Endothelial cell (in vitro differentiated cells): ENCODE data around the gene DNPH1. TPM values are rescaled to one million over a fixed set of nuclear protein-coding genes. Genes with fewer than 3 reads are reported as not detected.
A peak's percentile ranks its signal among the peaks of the same experiment; 100 is the strongest.

Experiments used
- DNase-seq: peaks from one replicate; pipeline ENCODE4 v3.0.0; 2021; ENCODE audit warnings: low spot score
- H3K27ac Mint-ChIP-seq: one replicate; pipeline ENCODE4 v1.8.0; 2021; ENCODE audit warnings: mixed read lengths, inconsistent platforms; ENCODE audit not compliant: unreplicated experiment
- H3K27me3 Mint-ChIP-seq: one replicate; pipeline ENCODE4 v1.8.0; 2021; ENCODE audit warnings: mild to moderate bottlenecking, moderate library complexity, mixed read lengths, inconsistent platforms; ENCODE audit not compliant: unreplicated experiment
- H3K36me3 Mint-ChIP-seq: one replicate; pipeline ENCODE4 v1.8.0; 2021; ENCODE audit warnings: mild to moderate bottlenecking, low read depth, mixed read lengths, inconsistent platforms; ENCODE audit not compliant: unreplicated experiment
- H3K4me1 Mint-ChIP-seq: one replicate; pipeline ENCODE4 v1.8.0; 2021; ENCODE audit warnings: mild to moderate bottlenecking, mixed read lengths, inconsistent platforms; ENCODE audit not compliant: unreplicated experiment
- H3K4me3 Mint-ChIP-seq: one replicate; pipeline ENCODE4 v1.8.0; 2021; ENCODE audit warnings: mild to moderate bottlenecking, mixed read lengths, inconsistent platforms; ENCODE audit not compliant: unreplicated experiment
- H3K9me3 Mint-ChIP-seq: one replicate; pipeline ENCODE4 v1.8.0; 2021; ENCODE audit warnings: mixed read lengths, inconsistent platforms; ENCODE audit not compliant: unreplicated experiment
- total RNA-seq: library from RNA; stranded (reverse); fragmentation: NEBNext Ultra II Directional; extraction: Animal tissue kit (Norgen Biotek cat#: 25700); gene quantifications from one replicate; pipeline ENCODE4 v1.2.1, GENCODE V29; 2021; ENCODE audit not compliant: unreplicated experiment
- TF ChIP-seq, protein P1 (sequence below): fragments of 200-600 bp; sonication (generic); IDR thresholded peaks from one replicate; pipeline ENCODE4 v1.5.0; 2021; ENCODE audit warnings: antibody characterized with exemption; ENCODE audit not compliant: unreplicated experiment

Gene DNPH1
- total RNA-seq, 1 donor from 2014 or later: 4.5 TPM

DNA sequence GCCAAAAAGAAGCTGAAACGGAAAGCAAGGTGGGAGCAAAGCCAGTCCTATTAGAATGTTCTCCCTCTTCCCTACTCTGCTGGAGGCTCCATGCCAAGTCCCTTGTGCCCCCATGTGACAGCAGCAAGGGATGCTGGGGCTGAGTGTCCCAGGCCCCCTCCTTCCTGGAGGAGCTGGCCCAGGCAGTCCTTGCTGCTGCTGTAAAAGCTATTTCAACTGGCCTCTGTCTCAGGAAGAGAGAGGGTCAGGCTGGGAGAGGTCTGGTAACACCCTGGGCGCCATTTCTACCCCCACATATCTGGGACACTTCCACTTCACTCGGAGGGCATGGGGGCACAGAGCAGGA is 39.0 kb upstream of the DNPH1 start:
- Mint-ChIP-seq H3K36me3 (no peaks in the 10 kb centered on the region), H3K27me3 (peaks cover 17% of the 10 kb centered on the region)

DNA sequence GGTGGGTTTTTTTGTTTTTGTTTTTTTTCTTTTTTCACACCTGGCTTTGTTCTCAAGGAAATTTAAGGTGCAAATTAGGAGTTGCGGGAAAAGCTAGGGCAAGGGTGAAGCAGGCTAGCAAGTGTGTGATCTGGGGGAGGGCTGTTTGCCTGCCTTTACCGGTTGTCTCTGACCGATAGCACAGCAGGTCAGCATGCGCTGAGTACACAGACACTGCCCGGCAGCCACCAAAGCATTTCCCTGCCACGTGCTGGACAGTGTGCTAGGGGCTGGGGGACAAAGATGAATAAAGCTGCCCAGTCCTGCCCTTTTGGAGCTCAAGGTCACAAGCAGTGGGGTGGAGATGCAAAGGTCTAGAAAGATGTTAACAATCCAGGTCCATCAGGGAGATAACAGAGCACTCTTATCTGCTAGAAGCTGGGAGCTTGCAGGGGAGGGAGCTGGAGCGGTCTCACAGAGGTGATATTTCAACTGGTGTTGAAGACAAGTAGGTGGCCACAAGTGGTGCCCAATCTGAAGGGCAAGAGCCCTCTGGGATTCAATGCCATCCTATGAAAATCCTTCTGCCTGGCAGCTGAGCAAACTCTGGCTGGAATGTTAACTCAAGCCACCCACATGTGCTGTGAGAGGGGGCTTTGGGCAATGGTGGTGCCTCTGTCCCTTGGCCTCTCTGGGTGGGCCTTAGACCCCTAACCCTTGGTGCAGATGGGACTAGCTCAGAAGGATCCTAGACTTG is 38.5 kb upstream of the DNPH1 start:
- peaks cover 13% of the 10 kb centered on the region for H3K4me1 Mint-ChIP-seq
- no peaks in the 10 kb centered on the region for H3K36me3 Mint-ChIP-seq
- TF ChIP-seq, protein P1, sequence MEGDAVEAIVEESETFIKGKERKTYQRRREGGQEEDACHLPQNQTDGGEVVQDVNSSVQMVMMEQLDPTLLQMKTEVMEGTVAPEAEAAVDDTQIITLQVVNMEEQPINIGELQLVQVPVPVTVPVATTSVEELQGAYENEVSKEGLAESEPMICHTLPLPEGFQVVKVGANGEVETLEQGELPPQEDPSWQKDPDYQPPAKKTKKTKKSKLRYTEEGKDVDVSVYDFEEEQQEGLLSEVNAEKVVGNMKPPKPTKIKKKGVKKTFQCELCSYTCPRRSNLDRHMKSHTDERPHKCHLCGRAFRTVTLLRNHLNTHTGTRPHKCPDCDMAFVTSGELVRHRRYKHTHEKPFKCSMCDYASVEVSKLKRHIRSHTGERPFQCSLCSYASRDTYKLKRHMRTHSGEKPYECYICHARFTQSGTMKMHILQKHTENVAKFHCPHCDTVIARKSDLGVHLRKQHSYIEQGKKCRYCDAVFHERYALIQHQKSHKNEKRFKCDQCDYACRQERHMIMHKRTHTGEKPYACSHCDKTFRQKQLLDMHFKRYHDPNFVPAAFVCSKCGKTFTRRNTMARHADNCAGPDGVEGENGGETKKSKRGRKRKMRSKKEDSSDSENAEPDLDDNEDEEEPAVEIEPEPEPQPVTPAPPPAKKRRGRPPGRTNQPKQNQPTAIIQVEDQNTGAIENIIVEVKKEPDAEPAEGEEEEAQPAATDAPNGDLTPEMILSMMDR: no peak
- no peak overlapping the region for H3K27ac Mint-ChIP-seq
- peaks cover 14% of the 10 kb centered on the region for H3K27me3 Mint-ChIP-seq
- no peaks in the 10 kb centered on the region for H3K9me3 Mint-ChIP-seq
- peak overlapping the region; percentile 66 for H3K4me3 Mint-ChIP-seq
- DNase-seq: no peak

More for the DNA sequence above, 39.0 kb upstream of the DNPH1 start:
- H3K27ac Mint-ChIP-seq: no peak overlapping the region
- TF ChIP-seq, protein P1: no peak
- peaks cover 13% of the 10 kb centered on the region for H3K4me1 Mint-ChIP-seq
- no peak for DNase-seq
- H3K9me3 Mint-ChIP-seq: no peaks in the 10 kb centered on the region
- H3K4me3 Mint-ChIP-seq: no peak overlapping the region

DNA sequence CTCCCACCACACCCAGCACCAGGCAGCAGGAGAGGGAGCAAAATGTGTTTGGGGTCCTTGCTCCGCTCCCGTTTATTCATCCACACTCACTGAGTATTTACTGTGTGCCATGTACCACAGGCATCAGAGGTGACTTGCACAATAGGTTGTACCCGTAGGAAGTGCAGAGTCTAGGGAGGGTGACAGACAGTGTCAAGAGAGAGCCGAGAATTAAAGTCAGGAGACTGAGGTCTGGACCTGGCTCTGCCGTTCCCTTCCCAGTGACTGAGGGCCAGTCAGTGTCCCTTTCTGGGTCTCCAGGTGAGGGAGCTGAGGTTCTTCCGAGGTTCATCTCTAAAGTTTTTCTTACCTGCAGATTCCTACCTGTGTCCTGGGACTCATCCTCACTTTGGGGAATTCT is 36.3 kb upstream of the DNPH1 start:
- H3K4me3 Mint-ChIP-seq: no peak overlapping the region
- H3K9me3 Mint-ChIP-seq: no peaks in the 10 kb centered on the region
- H3K27me3 Mint-ChIP-seq: peaks cover 14% of the 10 kb centered on the region
- DNase-seq: no peak
- H3K36me3 Mint-ChIP-seq: no peaks in the 10 kb centered on the region
- peaks cover 21% of the 10 kb centered on the region for H3K4me1 Mint-ChIP-seq
- no peak overlapping the region for H3K27ac Mint-ChIP-seq
- TF ChIP-seq, protein P1: no peak

DNA sequence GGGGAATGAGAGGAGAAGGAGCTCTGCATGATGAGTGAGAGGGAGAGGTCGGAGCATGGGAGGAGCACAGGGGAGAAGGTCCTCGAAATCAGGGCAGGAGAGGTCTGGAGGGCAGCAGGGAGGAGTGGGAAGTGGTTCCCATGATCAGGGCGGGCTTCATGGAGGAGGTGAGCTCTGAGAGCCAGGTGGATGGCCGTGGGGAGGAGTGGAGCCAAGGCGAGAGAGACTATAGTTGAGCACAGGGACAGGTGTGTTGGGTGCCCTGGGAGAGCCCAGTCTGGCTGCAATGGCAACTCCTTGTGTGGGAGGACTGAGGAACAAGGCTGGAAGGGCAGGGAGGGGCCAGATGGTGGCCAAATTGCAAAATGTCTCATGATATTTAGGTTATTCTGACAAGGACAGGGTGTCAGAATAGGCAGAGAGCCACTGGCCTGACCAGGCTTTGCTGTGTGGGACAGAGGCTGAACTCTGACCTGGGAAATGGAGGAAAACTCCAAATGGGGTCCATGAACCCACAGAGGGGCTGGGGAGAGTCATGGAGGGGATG is 35.4 kb upstream of the DNPH1 start:
- Mint-ChIP-seq H3K9me3 (no peaks in the 10 kb centered on the region), H3K4me3 (no peak overlapping the region), H3K36me3 (no peaks in the 10 kb centered on the region), H3K4me1 (peaks cover 19% of the 10 kb centered on the region), H3K27me3 (peaks cover 11% of the 10 kb centered on the region), H3K27ac (no peak overlapping the region)
- TF ChIP-seq, protein P1: no peak
- DNase-seq: no peak
